Mesenchymal stem cell (in vitro differentiated cells and primary cell): ENCODE measurements around the gene SYF2.

Source experiments
- DNase-seq: peaks from one replicate; pipeline ENCODE4 v3.0.0-alpha.2; 2013
- H2AFZ ChIP-seq: one replicate; pipeline ENCODE4 v1.6.1; 2013; ENCODE audit warnings: low read depth, mild to moderate bottlenecking, control low read depth, inconsistent platforms, low read length, moderate library complexity
- H2AK5ac ChIP-seq: 2 replicates; pipeline ENCODE4 v1.6.1; 2013; ENCODE audit warnings: low read length, moderate library complexity, mild to moderate bottlenecking, inconsistent platforms; ENCODE audit not compliant: severe bottlenecking
- H2BK120ac ChIP-seq: one replicate; pipeline ENCODE4 v1.6.1; 2013; ENCODE audit warnings: low read depth, mild to moderate bottlenecking, inconsistent platforms, low read length, moderate library complexity
- H2BK12ac ChIP-seq, 2 experiments: one replicate each; pipeline ENCODE4 v1.6.1; 2013; ENCODE audit warnings: inconsistent platforms in 2 of 2, low read length in 2 of 2, mild to moderate bottlenecking in 2 of 2, moderate library complexity in 2 of 2, control low read depth in 1 of 2
- H2BK15ac ChIP-seq: one replicate; pipeline ENCODE4 v1.6.1; 2013; ENCODE audit warnings: mild to moderate bottlenecking, low read depth, inconsistent platforms; ENCODE audit not compliant: poor library complexity, severe bottlenecking
- H2BK5ac ChIP-seq: 2 replicates; pipeline ENCODE4 v1.6.1; 2013; ENCODE audit warnings: low read depth, mild to moderate bottlenecking, low read length, control low read depth, inconsistent platforms; ENCODE audit not compliant: poor library complexity, severe bottlenecking
- H3K14ac ChIP-seq, 2 experiments: one replicate each; pipeline ENCODE4 v1.6.1; 2013; ENCODE audit warnings: inconsistent platforms in 2 of 2, low read length in 2 of 2, control low read depth in 1 of 2, mild to moderate bottlenecking in 1 of 2, moderate library complexity in 1 of 2
- H3K18ac ChIP-seq, 2 experiments: one replicate each; pipeline ENCODE4 v1.6.1; 2013; ENCODE audit warnings: inconsistent platforms in 2 of 2, low read length in 2 of 2, control low read depth in 1 of 2, low read depth in 1 of 2, mild to moderate bottlenecking in 1 of 2
- H3K23ac ChIP-seq, 2 experiments: one replicate each; pipeline ENCODE4 v1.6.1; 2013; ENCODE audit warnings: inconsistent platforms in 2 of 2, low read length in 2 of 2, mild to moderate bottlenecking in 2 of 2, moderate library complexity in 2 of 2, control low read depth in 1 of 2
- H3K27ac ChIP-seq: 2 replicates; pipeline ENCODE4 v1.5.1; 2013; ENCODE audit warnings: mild to moderate bottlenecking, moderate library complexity, low read length, control low read depth, inconsistent platforms; ENCODE audit not compliant: poor library complexity, severe bottlenecking
- H3K27me3 ChIP-seq, 2 experiments: 2 replicates each; pipeline versions ENCODE4 v1.6.1 to v1.7.0; 2013; ENCODE audit warnings: low read length in 2 of 2, mild to moderate bottlenecking in 2 of 2, moderate library complexity in 2 of 2, control low read depth in 1 of 2, inconsistent platforms in 1 of 2; ENCODE audit not compliant: control insufficient read depth in 1 of 2, insufficient read depth in 1 of 2
- H3K36me3 ChIP-seq, 2 experiments: 2 replicates each; pipeline versions ENCODE4 v1.6.1 to v1.7.0; 2013; ENCODE audit warnings: low read length in 2 of 2, control low read depth in 1 of 2, inconsistent platforms in 1 of 2, low read depth in 1 of 2, mild to moderate bottlenecking in 1 of 2; ENCODE audit not compliant: insufficient read depth in 2 of 2, control insufficient read depth in 1 of 2
- H3K4ac ChIP-seq, 2 experiments: one replicate each; pipeline ENCODE4 v1.6.1; 2013; ENCODE audit warnings: inconsistent platforms in 2 of 2, low read length in 2 of 2, mild to moderate bottlenecking in 2 of 2, moderate library complexity in 2 of 2, control low read depth in 1 of 2, low read depth in 1 of 2
- H3K4me1 ChIP-seq: 2 replicates; pipeline ENCODE4 v1.6.1; 2013; ENCODE audit warnings: low read depth, low read length, control low read depth; ENCODE audit not compliant: control insufficient read depth, insufficient read depth
- H3K4me2 ChIP-seq: 2 replicates; pipeline ENCODE4 v1.6.1; 2013; ENCODE audit warnings: low read length, mild to moderate bottlenecking, inconsistent platforms; ENCODE audit not compliant: poor library complexity, severe bottlenecking
- H3K4me3 ChIP-seq, 2 experiments: 2 replicates each; pipeline versions ENCODE4 v1.5.1 to v1.7.0; 2013; ENCODE audit warnings: low read length in 2 of 2, mild to moderate bottlenecking in 2 of 2, control low read depth in 1 of 2, low read depth in 1 of 2; ENCODE audit not compliant: insufficient read depth in 1 of 2
- H3K79me1 ChIP-seq: replicated peaks from 2 replicates; pipeline ENCODE4 v1.6.1; 2013; ENCODE audit warnings: mild to moderate bottlenecking, control low read depth, low read length, inconsistent platforms; ENCODE audit not compliant: poor library complexity, severe bottlenecking
- H3K9ac ChIP-seq: 2 replicates; pipeline ENCODE4 v1.7.0; 2013; ENCODE audit warnings: mild to moderate bottlenecking, low read length, moderate library complexity
- H3K9me3 ChIP-seq: 2 replicates; pipeline ENCODE4 v1.7.0; 2013; ENCODE audit warnings: mild to moderate bottlenecking, low read length; ENCODE audit not compliant: control insufficient read depth
- H4K8ac ChIP-seq: one replicate; pipeline ENCODE4 v1.6.1; 2013; ENCODE audit warnings: inconsistent platforms, mild to moderate bottlenecking, low read length, moderate library complexity
- H4K91ac ChIP-seq: one replicate; pipeline ENCODE4 v1.6.1; 2013; ENCODE audit warnings: mild to moderate bottlenecking, low read length, inconsistent platforms
- WGBS: methylation state at CpG from one replicate; pipeline ENCODE4 v1.1.7; 2013; ENCODE audit warnings: mixed read lengths; 5-methylcytosine and 5-hydroxymethylcytosine counted together

SYF2 gene

DNA sequence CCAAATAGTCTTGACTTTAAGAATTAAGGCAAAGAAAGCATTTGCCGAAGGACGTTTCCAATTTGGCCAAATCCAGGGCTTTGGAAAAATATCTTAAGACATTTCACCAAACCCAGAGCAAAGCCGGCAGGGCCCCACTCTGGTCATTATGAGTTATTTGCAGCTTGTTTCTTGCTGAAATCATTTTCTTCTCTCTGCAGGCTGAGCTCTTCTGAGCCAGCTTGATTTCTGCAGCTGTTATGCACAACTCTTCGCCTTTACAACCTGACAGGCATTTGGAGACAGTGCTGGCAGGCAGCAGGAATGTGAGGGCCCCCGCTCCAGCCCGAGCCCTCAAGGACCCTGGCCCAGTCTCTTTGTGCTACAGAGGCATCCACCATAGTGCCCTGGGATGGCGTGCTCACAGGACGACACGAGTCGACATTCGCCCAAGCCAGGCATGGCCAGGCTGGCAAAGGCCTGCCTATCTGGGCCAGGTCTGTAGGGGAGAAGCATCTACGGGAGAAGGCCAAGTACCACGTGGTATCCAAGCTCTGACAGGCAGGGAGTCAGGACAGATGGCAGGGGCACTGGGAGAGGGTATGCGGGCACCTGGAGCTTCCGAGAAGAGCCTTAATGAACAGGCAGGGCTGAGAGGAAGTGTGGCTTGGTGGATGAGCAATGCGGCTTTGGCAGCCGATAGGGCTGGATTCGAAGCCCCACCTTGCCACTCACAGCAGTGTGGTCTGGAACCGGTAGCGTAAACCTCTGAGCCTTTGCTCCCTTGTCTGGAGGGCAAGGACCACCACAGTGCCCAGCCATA lies 32.3 kb downstream of the SYF2 start:
- H3K18ac ChIP-seq, result no peak overlapping the region
- no peaks in the 10 kb centered on the region for H3K36me3 ChIP-seq
- peaks cover 67 to 73% of the 10 kb centered on the region in 2 experiments for H3K27me3 ChIP-seq
- H3K4me3 ChIP-seq, result no peak overlapping the region
- WGBS, result 88% methylated on average over 20 of the region's 20 CpGs
- H3K9me3 ChIP-seq, result no peaks in the 10 kb centered on the region
- H2AFZ ChIP-seq, result no peak overlapping the region
- no peaks in the 10 kb centered on the region for H3K79me1 ChIP-seq
- H3K14ac ChIP-seq, result no peak overlapping the region
- no peak overlapping the region for H2BK15ac ChIP-seq
- no peak overlapping the region for H3K9ac ChIP-seq
- H3K23ac ChIP-seq, result no peak overlapping the region
- H2BK5ac ChIP-seq, result no peak overlapping the region
- peaks cover 4% of the 10 kb centered on the region for H3K4me1 ChIP-seq
- H4K91ac ChIP-seq, result peak overlapping the region; percentile 2
- DNase-seq, result no peak
- H2AK5ac ChIP-seq, result no peak overlapping the region
- H3K4ac ChIP-seq, result no peak overlapping the region
- H2BK120ac ChIP-seq, result no peak overlapping the region
- H3K27ac ChIP-seq, result no peak overlapping the region
- no peak overlapping the region for H2BK12ac ChIP-seq
- no peak overlapping the region for H3K4me2 ChIP-seq
- no peak overlapping the region for H4K8ac ChIP-seq

DNA sequence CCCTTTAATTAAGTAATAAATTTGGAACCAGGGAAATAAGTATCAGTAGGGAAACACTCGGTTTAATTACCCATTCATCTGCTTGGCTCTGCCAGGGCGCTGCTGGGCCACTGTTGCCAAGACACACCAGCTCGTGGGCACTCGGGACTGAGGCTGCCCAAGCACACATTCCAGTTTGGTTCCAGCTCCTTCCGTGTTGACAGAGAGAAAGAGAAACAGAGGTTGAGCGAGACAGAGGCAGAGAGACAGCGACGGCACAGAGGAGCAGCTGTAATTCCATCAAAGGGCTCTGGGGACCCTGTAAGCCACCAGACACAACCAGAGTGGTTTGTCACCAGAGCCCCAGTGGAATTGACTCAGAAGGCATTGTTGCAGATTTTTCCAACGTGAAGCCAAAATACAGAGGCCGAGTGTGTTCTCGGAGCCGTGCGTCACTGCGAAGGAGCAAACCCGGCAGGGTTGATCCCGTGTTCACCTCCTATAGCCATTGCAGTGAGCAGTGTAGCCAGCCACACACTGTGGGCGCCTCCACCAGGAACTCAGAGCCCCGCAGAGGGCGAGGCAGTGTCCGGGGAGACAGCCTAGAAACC lies 33.5 kb downstream of the SYF2 start:
- Histone ChIP-seq H2BK15ac (no peak overlapping the region), H3K36me3 (no peaks in the 10 kb centered on the region), H3K14ac (no peak overlapping the region), H3K79me1 (no peaks in the 10 kb centered on the region), H2BK5ac (no peak overlapping the region), H3K27ac (no peak overlapping the region), H3K9ac (no peak overlapping the region), H4K8ac (no peak overlapping the region), H2AK5ac (no peak overlapping the region), H3K27me3 (peaks cover 73 to 84% of the 10 kb centered on the region in 2 experiments), H4K91ac (no peak overlapping the region), H2AFZ (no peak overlapping the region), H3K4me1 (peaks cover 4% of the 10 kb centered on the region), H3K4ac (no peak overlapping the region), H2BK120ac (no peak overlapping the region), H3K9me3 (no peaks in the 10 kb centered on the region), H3K4me3 (peak overlapping the region in 1 of 2 experiments; percentile 18), H3K4me2 (no peak overlapping the region), H2BK12ac (no peak overlapping the region), H3K23ac (no peak overlapping the region), H3K18ac (no peak overlapping the region)
- DNase-seq, result no peak
- WGBS, result 80% methylated on average over 20 of the region's 20 CpGs

DNA sequence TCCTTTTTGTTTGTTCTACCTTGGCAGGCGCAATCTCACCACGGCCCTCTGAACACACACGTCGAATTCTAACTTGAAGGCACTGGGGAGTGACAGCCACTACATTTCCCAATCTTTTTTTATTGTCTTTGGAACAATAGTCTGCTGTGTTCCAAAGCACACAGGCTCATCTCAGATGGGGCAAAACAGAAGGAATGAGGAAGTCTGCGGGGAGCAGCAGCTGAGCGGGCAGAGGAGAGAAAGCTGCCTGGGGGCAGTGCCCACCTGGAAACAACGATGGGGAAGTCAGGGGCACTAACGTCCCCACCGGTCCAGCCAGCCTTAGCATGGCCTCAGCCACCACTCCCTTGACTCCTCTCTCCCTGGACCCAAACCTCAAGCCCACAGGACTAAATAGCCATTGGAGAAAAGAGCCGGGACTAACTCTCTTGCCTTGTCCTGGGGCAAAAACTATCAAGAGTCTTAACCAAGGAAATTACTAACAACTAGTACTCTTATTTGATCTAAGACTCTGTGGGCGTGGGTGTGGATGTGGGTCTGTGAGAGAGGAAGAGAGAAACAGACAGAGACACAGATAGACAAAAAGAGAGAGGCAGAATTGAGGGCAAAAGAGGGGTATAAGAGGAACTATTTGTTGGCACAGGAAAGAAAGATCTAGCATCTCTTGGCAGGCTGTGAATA lies 34.2 kb downstream of the SYF2 start:
- Histone ChIP-seq H3K9me3 (no peaks in the 10 kb centered on the region), H4K8ac (no peak overlapping the region), H2AFZ (no peak overlapping the region), H2AK5ac (no peak overlapping the region), H3K27me3 (peaks cover 77 to 89% of the 10 kb centered on the region in 2 experiments), H3K23ac (no peak overlapping the region), H3K4me1 (peaks cover 4% of the 10 kb centered on the region), H3K36me3 (no peaks in the 10 kb centered on the region), H2BK12ac (no peak overlapping the region), H2BK120ac (no peak overlapping the region), H3K79me1 (no peaks in the 10 kb centered on the region), H2BK5ac (no peak overlapping the region), H4K91ac (no peak overlapping the region), H3K4me3 (no peak overlapping the region), H3K14ac (no peak overlapping the region), H3K4ac (no peak overlapping the region), H2BK15ac (no peak overlapping the region), H3K9ac (no peak overlapping the region), H3K4me2 (no peak overlapping the region), H3K18ac (no peak overlapping the region), H3K27ac (no peak overlapping the region)
- WGBS, result 82% methylated on average over 11 of the region's 11 CpGs
- no peak for DNase-seq
